Muscle of leg (tissue), 11 donors: ENCODE data around the gene PPP1R12C. TPM values are rescaled to one million over a fixed set of nuclear protein-coding genes. Genes with fewer than 3 reads are reported as not detected.

Source experiments
- DNase-seq: peaks from one replicate; pipeline ENCODE4 v3.0.0; 2013
- H3K27ac ChIP-seq: one replicate; pipeline ENCODE4 v1.5.1; 2013; ENCODE audit warnings: mild to moderate bottlenecking, low read length, control low read depth
- H3K27me3 ChIP-seq: one replicate; pipeline ENCODE4 v1.6.1; 2013; ENCODE audit warnings: low read length; ENCODE audit not compliant: control insufficient read depth, insufficient read depth
- H3K36me3 ChIP-seq: one replicate; pipeline ENCODE4 v1.6.1; 2013; ENCODE audit warnings: low read length; ENCODE audit not compliant: control insufficient read depth, insufficient read depth
- H3K4me1 ChIP-seq: one replicate; pipeline ENCODE4 v1.6.1; 2013; ENCODE audit warnings: low read length; ENCODE audit not compliant: control insufficient read depth, insufficient read depth
- H3K4me3 ChIP-seq: one replicate; pipeline ENCODE4 v1.5.1; 2013; ENCODE audit warnings: low read length, control low read depth
- H3K9me3 ChIP-seq: replicated peaks from 2 replicates; pipeline ENCODE4 v1.6.1; 2013; ENCODE audit warnings: low read depth, low read length; ENCODE audit not compliant: control insufficient read depth
- WGBS: methylation state at CpG from one replicate; pipeline ENCODE4 v1.1.5; 2013; ENCODE audit warnings: missing lambda C conversion rate; ENCODE audit not compliant: insufficient coverage; 5-methylcytosine and 5-hydroxymethylcytosine counted together
- polyA plus RNA-seq, 8 donors: library from polyadenylated mRNA; unstranded; fragments of 120-200 nt; gene quantifications; one replicate each; pipeline versions ENCODE4 v1.2.1 to v1.2.3, GENCODE V29; 2013; ENCODE audit warnings: inconsistent platforms in 1 of 8, low replicate concordance in 1 of 8; ENCODE audit not compliant: insufficient read length in 8 of 8, insufficient read depth in 1 of 8
- total RNA-seq: library from RNA; stranded (reverse); fragments of 120-200 nt; gene quantifications from one replicate; pipeline ENCODE4 v1.2.4, GENCODE V29; 2013

The PPP1R12C gene
- total and polyA plus RNA-seq, 9 donors = 59.4 to 106 (median 90.2) TPM

DNA sequence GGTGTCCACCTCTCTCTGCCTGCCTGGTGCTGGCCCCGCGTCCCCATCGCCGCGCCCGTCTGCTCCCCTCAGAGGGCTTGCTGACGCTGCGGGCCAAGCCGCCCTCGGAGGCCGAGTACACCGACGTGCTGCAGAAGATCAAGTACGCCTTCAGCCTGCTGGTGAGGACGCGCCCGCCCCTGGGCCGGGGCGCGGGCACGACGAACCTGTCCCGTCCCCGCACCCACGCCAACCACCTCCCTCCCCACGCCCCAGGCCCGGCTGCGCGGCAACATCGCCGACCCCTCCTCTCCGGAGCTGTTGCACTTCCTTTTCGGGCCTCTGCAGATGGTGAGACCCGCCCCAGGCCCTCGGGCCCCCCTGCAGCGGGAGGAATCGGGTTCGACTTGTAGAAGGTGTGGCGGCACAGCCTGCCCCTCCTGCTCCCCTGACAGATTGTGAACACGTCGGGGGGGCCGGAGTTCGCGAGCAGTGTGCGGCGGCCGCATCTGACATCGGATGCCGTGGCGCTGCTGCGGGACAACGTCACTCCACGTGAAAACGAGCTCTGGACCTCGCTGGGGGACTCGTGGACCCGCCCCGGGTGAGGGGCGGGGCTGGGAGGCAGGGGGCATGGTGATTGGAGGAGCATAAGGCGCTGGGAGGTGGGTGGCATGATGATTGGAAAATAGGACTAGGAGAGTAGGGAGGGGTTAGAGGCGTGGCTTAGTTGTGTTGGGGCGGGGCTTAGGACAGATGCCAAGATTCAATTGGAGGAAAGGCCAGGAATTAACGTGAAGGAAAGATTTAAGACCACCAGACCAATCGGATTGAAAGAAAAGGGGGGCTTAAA lies 35.2 kb downstream of the PPP1R12C start:
- H3K36me3 ChIP-seq = no peaks in the 10 kb centered on the region
- H3K9me3 ChIP-seq = peaks cover 2% of the 10 kb centered on the region
- H3K4me3 ChIP-seq = no peak overlapping the region
- no peak overlapping the region for H3K27ac ChIP-seq
- 2% methylated on average over 62 of the region's 64 CpGs for WGBS
- DNase-seq = peak; percentile 54
- peaks cover 88% of the 10 kb centered on the region for H3K27me3 ChIP-seq
- H3K4me1 ChIP-seq = peaks cover 50% of the 10 kb centered on the region

DNA sequence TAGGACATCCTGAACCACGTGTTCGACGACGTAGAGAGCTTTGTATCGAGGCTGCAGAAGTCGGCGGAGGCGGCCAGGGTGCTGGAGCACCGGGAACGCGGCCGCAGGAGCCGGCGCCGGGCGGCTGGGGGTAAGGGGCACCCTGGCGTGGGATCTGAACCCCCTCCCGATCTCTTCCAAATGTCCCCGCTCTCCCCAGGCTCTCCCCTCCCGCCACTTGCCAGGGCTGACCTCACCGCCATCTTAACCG lies 35.7 kb downstream of the PPP1R12C start:
- no peaks in the 10 kb centered on the region for H3K36me3 ChIP-seq
- H3K9me3 ChIP-seq = peaks cover 2% of the 10 kb centered on the region
- WGBS = 1% methylated on average over 18 of the region's 22 CpGs
- H3K27me3 ChIP-seq = peaks cover 87% of the 10 kb centered on the region
- H3K4me1 ChIP-seq = peaks cover 45% of the 10 kb centered on the region
- H3K27ac ChIP-seq = no peak overlapping the region
- DNase-seq = no peak
- peak overlapping the region; percentile 10 for H3K4me3 ChIP-seq

DNA sequence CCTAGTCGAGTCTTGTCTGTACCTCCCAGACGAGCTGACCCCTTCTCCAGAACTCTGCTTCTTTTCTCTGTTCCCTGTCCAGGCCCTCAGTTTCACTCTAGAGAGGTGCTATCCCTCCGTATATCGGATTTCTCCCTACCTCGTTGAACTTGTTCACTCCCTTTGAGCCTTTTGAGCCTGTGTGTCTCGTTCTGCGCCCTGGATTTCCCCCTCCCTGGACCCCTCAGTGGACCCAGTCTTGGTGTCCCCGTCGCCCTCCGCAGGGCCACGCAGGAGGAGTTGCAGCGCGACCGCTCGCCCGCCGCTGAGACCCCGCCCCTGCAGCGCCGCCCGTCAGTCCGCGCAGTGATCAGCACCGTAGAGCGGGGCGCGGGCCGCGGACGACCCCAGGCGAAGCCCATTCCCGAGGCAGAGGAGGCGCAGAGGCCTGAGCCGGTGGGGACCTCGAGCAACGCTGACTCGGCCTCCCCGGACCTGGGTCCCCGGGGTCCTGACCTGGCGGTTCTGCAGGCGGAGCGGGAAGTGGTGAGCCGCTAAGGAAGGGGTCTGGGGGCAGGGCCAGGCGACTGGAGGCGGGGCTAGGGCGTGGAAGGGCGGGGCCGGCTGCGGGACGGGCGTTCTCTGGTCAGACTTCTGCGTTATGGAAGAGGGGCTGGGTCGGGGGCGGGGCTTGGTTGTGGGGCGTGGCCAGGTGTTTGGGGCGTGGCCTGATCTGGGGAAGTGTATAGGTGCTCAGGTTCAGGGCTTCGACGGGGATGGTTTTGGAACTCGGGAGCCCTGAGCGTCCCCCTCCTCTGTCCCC lies 36.3 kb downstream of the PPP1R12C start:
- WGBS = 1% methylated on average over 55 of the region's 60 CpGs
- peaks cover 41% of the 10 kb centered on the region for H3K4me1 ChIP-seq
- H3K9me3 ChIP-seq = peaks cover 2% of the 10 kb centered on the region
- peaks cover 86% of the 10 kb centered on the region for H3K27me3 ChIP-seq
- no peak overlapping the region for H3K27ac ChIP-seq
- DNase-seq = peak; percentile 64
- peak overlapping the region; percentile 34 for H3K4me3 ChIP-seq
- H3K36me3 ChIP-seq = no peaks in the 10 kb centered on the region

DNA sequence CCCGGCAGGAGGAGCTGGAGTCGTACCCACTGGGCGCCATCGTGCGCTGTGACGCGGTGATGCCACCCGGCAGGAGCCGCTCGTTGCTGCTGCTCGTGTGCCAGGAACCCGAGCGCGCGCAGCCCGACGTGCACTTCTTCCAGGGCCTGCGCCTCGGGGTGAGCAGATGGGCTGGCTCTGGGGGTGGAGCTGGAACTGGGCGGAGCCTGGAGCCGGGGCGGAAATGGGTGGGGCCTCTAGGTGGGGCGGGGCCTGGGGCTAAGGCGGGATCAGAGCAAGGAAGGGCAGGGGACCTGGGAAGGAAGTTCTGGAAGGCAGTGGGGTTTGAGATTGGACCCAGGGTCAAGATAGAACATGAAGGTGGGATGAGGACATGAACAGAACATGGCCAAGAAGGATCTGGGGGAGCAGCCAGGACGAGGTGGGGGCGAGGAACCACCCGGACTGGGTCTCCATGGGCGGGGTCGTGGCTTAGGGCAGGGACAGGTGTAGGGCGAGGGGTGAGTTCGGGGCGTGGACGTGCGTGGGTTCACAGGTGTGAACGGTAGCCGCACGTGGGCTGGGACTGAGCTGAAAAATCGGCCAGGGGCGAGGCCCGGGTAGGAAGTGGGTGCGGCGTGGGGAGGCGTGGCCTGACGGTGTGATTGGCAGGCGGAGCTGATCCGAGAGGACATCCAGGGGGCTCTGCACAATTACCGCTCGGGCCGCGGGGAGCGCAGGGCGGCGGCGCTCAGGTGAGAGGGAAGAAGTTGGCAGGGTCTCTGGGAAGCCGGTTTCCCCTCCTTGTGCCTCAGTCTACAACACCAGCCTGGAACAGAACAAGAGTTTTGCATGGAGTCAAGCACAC lies 37.1 kb downstream of the PPP1R12C start:
- Histone ChIP-seq H3K36me3 (no peaks in the 10 kb centered on the region), H3K27ac (no peak overlapping the region), H3K27me3 (peaks cover 86% of the 10 kb centered on the region), H3K4me1 (peaks cover 34% of the 10 kb centered on the region), H3K9me3 (peaks cover 2% of the 10 kb centered on the region), H3K4me3 (peak overlapping the region; percentile 30)
- 2% methylated on average over 51 of the region's 55 CpGs for WGBS
- peak; percentile 49 for DNase-seq

DNA sequence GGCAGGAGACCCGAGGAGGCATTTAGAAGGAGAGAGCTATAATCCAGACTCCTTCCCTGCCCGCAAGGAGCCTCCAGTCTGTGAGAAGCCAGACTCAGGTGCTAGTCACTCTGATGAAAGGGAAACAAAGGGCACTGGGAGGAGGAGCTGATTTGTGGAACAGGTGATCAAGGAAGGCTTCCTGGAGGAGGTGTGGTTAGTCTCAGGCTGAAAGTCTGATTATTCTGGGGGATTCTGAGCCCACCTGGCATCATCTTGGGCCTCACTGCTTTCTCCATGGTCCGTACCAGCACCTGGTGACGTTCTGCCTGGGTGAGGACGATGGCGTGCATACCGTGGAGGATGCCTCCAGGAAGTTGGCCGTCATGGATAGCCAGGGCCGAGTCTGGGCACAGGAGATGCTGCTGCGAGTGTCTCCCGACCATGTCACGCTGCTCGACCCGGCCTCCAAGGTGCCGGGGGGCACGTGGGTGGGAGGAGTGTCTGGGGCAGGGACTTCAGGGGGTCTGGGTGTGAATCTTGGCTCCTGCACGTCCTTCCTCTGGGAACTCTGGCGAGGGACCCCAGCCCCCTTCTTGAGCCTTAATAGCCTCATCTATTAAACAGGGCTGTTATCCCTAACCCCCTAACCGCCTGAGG lies 37.9 kb downstream of the PPP1R12C start:
- no peak overlapping the region for H3K4me3 ChIP-seq
- peaks cover 34% of the 10 kb centered on the region for H3K4me1 ChIP-seq

DNA sequence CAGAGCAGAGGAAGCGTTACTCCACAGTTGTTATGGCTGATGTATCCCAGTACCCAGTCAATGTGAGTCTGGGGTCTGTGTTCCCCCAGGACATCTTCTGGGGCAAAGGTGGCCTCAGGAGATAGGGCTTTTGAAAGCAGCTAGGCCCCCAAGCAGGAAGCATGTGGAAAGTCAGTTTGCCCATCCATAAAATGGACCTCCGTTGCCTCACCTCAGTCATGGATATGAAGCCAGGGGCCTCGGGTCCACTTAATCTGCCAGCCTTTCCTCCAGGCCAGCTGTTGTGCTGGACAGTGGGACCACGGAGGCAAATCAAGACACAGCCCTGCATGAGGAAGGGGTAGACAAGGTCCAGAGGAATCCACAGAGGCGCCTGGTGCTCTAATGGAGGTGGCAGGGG lies 38.4 kb downstream of the PPP1R12C start:
- peaks cover 74% of the 10 kb centered on the region for H3K27me3 ChIP-seq

More for the DNA sequence above, 37.9 kb downstream of the PPP1R12C start:
- peaks cover 2% of the 10 kb centered on the region for H3K9me3 ChIP-seq
- 73% methylated on average over 13 of the region's 19 CpGs for WGBS
- peaks cover 77% of the 10 kb centered on the region for H3K27me3 ChIP-seq
- no peak for DNase-seq
- no peak overlapping the region for H3K27ac ChIP-seq
- H3K36me3 ChIP-seq = no peaks in the 10 kb centered on the region

DNA sequence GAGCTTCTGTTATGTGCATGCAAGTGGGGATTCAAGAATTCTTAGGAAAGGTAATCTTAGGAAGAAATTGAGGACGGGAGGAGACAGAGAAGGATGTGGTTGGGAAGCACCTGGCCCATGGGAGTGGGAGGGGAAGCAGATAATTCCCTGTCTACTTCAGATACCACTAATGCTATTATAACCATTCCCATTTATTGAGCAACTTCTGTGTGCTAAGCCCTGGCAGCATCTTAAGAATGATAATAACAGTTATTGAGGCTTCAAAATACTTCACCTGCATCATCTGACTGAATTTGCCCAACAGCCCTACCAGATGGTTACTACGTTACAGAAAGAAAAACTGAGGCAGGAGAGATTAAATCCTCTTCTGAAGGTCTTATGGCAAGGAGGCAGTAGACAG lies 40.3 kb downstream of the PPP1R12C start:
- 60% methylated on average over 1 of the region's 2 CpGs for WGBS
- Histone ChIP-seq H3K27me3 (peaks cover 55% of the 10 kb centered on the region), H3K9me3 (no peaks in the 10 kb centered on the region), H3K4me1 (peaks cover 24% of the 10 kb centered on the region), H3K27ac (no peak overlapping the region), H3K4me3 (no peak overlapping the region), H3K36me3 (no peaks in the 10 kb centered on the region)
- DNase-seq = no peak

More for the DNA sequence above, 38.4 kb downstream of the PPP1R12C start:
- 75% methylated on average over 4 of the region's 5 CpGs for WGBS
- H3K36me3 ChIP-seq = no peaks in the 10 kb centered on the region
- H3K4me3 ChIP-seq = no peak overlapping the region
- H3K9me3 ChIP-seq = peaks cover 2% of the 10 kb centered on the region
- H3K27ac ChIP-seq = no peak overlapping the region
- DNase-seq = no peak
- H3K4me1 ChIP-seq = peaks cover 34% of the 10 kb centered on the region

DNA sequence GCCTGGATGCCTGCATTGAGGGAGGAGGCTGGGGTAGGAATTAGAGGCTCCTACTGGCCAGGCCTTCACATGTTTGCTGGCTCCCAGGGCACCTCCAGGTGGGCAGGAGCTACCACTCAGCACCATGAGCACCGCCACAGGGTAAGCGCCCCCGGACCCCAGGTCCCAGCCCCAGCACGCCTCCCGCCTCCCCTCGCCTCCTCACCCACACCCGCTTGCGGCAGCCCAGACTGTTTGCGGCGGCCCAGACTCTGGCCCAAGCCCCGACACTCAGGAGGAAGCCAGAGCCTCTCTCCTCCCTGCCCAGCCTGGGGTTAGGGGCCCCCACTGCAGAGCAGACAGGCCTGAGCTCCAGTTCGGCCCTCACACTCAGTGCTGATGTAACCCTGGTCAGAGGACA lies 41.1 kb downstream of the PPP1R12C start:
- Histone ChIP-seq H3K27ac (no peak overlapping the region), H3K4me1 (peaks cover 23% of the 10 kb centered on the region), H3K27me3 (peaks cover 50% of the 10 kb centered on the region), H3K9me3 (no peaks in the 10 kb centered on the region), H3K4me3 (no peak overlapping the region), H3K36me3 (no peaks in the 10 kb centered on the region)
- WGBS = 62% methylated on average over 11 of the region's 12 CpGs
- no peak for DNase-seq

DNA sequence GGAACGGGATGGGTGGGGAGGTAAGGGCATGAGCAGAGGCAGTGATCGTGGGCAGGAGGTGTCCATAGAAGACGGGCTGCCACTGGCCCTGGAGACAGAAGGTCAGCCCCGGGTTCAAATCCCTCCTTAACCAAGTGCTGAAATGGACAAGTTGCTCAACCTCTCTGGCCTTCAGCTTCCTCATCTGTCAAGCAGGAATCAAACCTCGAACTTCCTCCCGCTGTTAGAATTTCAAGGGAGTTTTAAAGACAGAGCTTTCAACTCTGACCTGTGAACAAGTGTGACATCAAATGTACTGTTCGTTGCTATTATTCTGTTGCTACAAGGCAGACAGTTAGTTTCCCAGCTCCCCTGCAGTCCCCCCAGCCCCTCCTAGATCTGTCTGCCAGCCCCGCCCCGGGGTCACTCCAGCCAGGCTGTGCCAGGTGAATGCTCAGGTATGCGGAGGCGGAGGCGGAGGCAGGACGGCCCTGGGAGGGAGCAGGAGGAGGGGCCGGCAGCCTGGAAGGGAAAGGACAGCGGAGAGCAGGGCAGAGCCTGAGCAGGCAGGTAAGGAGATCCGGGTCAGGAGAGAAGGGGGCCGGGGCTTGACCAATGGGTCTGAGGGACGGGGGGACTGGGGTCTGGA lies 42.0 kb downstream of the PPP1R12C start, which contains the start of gene EPS8L1:
EPS8L1 (plus strand) TSS at position 499 of the 628 bp plus-strand sequence. CDS start 576 bp downstream, outside the sequence.
- DNase-seq = no peak
- Histone ChIP-seq H3K9me3 (no peaks in the 10 kb centered on the region), H3K4me1 (peaks cover 18% of the 10 kb centered on the region), H3K27me3 (peaks cover 48% of the 10 kb centered on the region), H3K4me3 (no peak within 1 kb of the TSS), H3K27ac (no peak within 1 kb of the TSS), H3K36me3 (no peaks in the 10 kb centered on the region)
- 29% methylated on average over 16 of the region's 18 CpGs for WGBS
